ENCODE results near the gene SLC25A13. TPM values are rescaled to one million over a fixed set of nuclear protein-coding genes. Genes with fewer than 3 reads are reported as not detected.

The SLC25A13 gene
- total and polyA plus RNA-seq, 2 donors (not counting 1 experiment from before 2014, with no cell fraction given) = 6.9 to 12.0 TPM

- no peaks in the 10 kb centered on the region for H3K36me3 ChIP-seq (ENCODE audit: control insufficient read depth, insufficient read depth, low read length)
- H3K9me3 ChIP-seq (ENCODE audit: control insufficient read depth, insufficient read depth, low read depth, low read length) = no peaks in the 10 kb centered on the region
- H2AFZ ChIP-seq (ENCODE audit: low read length) = no peak overlapping the region
- TF ChIP-seq EZH2 (IDR thresholded peaks at IDR 0.05; ENCODE audit: low read length, missing control alignments) (no peak), CTCF (conservative IDR thresholded peaks at IDR 0.05 in 1 of 2, IDR thresholded peaks at IDR 0.05 in 1 of 2; ENCODE audit: low read depth in 1 of 2, low read length in 2 of 2) (no peak)
- no peaks in the 10 kb centered on the region for H4K20me1 ChIP-seq (ENCODE audit: control insufficient read depth, extremely low read depth, insufficient read depth, low read length)
- no peak overlapping the region for H3K27ac ChIP-seq (ENCODE audit: insufficient read depth, low read length)
- H3K79me2 ChIP-seq (ENCODE audit: control insufficient read depth, insufficient read depth, low read length) = no peaks in the 10 kb centered on the region
- H3K9ac ChIP-seq (ENCODE audit: insufficient read depth, low read length) = no peak overlapping the region
- H3K4me3 ChIP-seq (replicated peaks in 1 of 4; ENCODE audit: control extremely low read depth in 1 of 4, insufficient read depth in 1 of 4, low read depth in 3 of 4, low read length in 4 of 4) = no peak overlapping the region
- H3K4me1 ChIP-seq (ENCODE audit: control insufficient read depth, extremely low read depth, insufficient read depth, low read length) = peaks cover 3% of the 10 kb centered on the region
- no peak overlapping the region for H3K4me2 ChIP-seq (ENCODE audit: extremely low read depth, insufficient read depth, low read length)
- no peaks in the 10 kb centered on the region for H3K27me3 ChIP-seq (ENCODE audit: control insufficient read depth, insufficient read depth, low read length)
- no peak for DNase-seq (ENCODE audit: low read depth in 2 of 2)
Observed at GRCh38 chr7:96085953-96086352, 235.9 kb downstream of the SLC25A13 start.

GRCh38 chr7:96084881-96085553 is 236.9 kb downstream of the SLC25A13 start:
- Histone ChIP-seq H4K20me1 (ENCODE audit: control insufficient read depth, extremely low read depth, insufficient read depth, low read length) (no peaks in the 10 kb centered on the region), H3K9ac (ENCODE audit: insufficient read depth, low read length) (no peak overlapping the region), H3K4me1 (ENCODE audit: control insufficient read depth, extremely low read depth, insufficient read depth, low read length) (peaks cover 3% of the 10 kb centered on the region), H3K9me3 (ENCODE audit: control insufficient read depth, insufficient read depth, low read depth, low read length) (no peaks in the 10 kb centered on the region), H2AFZ (ENCODE audit: low read length) (no peak overlapping the region), H3K79me2 (ENCODE audit: control insufficient read depth, insufficient read depth, low read length) (no peaks in the 10 kb centered on the region), H3K27ac (ENCODE audit: insufficient read depth, low read length) (no peak overlapping the region), H3K27me3 (ENCODE audit: control insufficient read depth, insufficient read depth, low read length) (no peaks in the 10 kb centered on the region), H3K4me3 (replicated peaks in 1 of 4; ENCODE audit: control extremely low read depth in 1 of 4, insufficient read depth in 1 of 4, low read depth in 3 of 4, low read length in 4 of 4) (no peak overlapping the region), H3K36me3 (ENCODE audit: control insufficient read depth, insufficient read depth, low read length) (no peaks in the 10 kb centered on the region), H3K4me2 (ENCODE audit: extremely low read depth, insufficient read depth, low read length) (peak overlapping the region; percentile 67)
- TF ChIP-seq CTCF (conservative IDR thresholded peaks at IDR 0.05 in 1 of 2, IDR thresholded peaks at IDR 0.05 in 1 of 2; ENCODE audit: low read depth in 1 of 2, low read length in 2 of 2) (no peak), EZH2 (IDR thresholded peaks at IDR 0.05; ENCODE audit: low read length, missing control alignments) (no peak)
- DNase-seq (ENCODE audit: low read depth in 2 of 2) = peak; percentile 38 to 71

DNA sequence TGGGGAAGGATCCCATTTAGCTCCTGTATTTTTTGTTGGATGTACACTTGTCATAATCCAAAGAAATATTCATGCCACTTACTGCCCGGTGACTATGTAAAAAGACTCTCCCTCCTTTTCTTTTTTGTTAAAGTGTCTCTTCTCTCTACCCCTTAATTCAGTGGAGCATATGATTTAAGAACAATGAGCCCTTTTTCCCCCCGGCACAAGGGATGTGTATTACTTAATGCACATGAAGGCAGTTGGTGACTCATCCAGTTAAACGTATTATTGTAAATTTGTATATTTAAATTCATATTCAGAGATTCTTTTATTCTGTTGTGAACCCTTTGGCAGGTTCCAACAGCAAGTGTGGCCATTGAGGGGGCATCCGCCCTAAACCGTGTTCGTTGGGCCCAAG is 241.9 kb downstream of the SLC25A13 start:
- Histone ChIP-seq H3K4me1 (ENCODE audit: control insufficient read depth, extremely low read depth, insufficient read depth, low read length) (peaks cover 2% of the 10 kb centered on the region), H2AFZ (ENCODE audit: low read length) (no peak overlapping the region), H3K9ac (ENCODE audit: insufficient read depth, low read length) (no peak overlapping the region), H3K4me2 (ENCODE audit: extremely low read depth, insufficient read depth, low read length) (no peak overlapping the region), H3K36me3 (ENCODE audit: control insufficient read depth, insufficient read depth, low read length) (no peaks in the 10 kb centered on the region), H3K79me2 (ENCODE audit: control insufficient read depth, insufficient read depth, low read length) (no peaks in the 10 kb centered on the region), H3K27me3 (ENCODE audit: control insufficient read depth, insufficient read depth, low read length) (no peaks in the 10 kb centered on the region), H4K20me1 (ENCODE audit: control insufficient read depth, extremely low read depth, insufficient read depth, low read length) (no peaks in the 10 kb centered on the region), H3K9me3 (ENCODE audit: control insufficient read depth, insufficient read depth, low read depth, low read length) (no peaks in the 10 kb centered on the region), H3K27ac (ENCODE audit: insufficient read depth, low read length) (no peak overlapping the region), H3K4me3 (replicated peaks in 1 of 4; ENCODE audit: control extremely low read depth in 1 of 4, insufficient read depth in 1 of 4, low read depth in 3 of 4, low read length in 4 of 4) (no peak overlapping the region)
- DNase-seq (ENCODE audit: low read depth in 2 of 2) = peak in 1 of 2 donors; percentile 17
- TF ChIP-seq EZH2 (IDR thresholded peaks at IDR 0.05; ENCODE audit: low read length, missing control alignments) = no peak
- no peak for TF ChIP-seq CTCF (conservative IDR thresholded peaks at IDR 0.05 in 1 of 2, IDR thresholded peaks at IDR 0.05 in 1 of 2; ENCODE audit: low read depth in 1 of 2, low read length in 2 of 2)
